Stimulated activated CD4-positive, alpha-beta T cell treated with anti-CD3 and anti-CD28 coated beads, Interleukin-12 subunit alpha, Interleukin-12 subunit beta, amount 100 ng/mL, for 4 hours (primary cell): Measurements from ENCODE around the gene CHST11.
"Not testable (repeated sequence)": the region's sequence is repeated elsewhere in the genome, so short reads cannot be mapped to it uniquely, and the experiment has no call there.

Experiments used
- DNase-seq: peaks from one replicate; pipeline ENCODE4 v3.0.0-alpha.2; 2020

The CHST11 gene

GRCh38 chr12:104568487-104568868 is 111.7 kb downstream of the CHST11 start:
- no peak for DNase-seq

- no peak for DNase-seq
Measured at GRCh38 chr12:104568935-104569334, 112.2 kb downstream of the CHST11 start.

GRCh38 chr12:104569346-104570173 is 112.8 kb downstream of the CHST11 start:
- no peak for DNase-seq

GRCh38 chr12:104570174-104570907 is 113.6 kb downstream of the CHST11 start:
- DNase-seq = no peak

GRCh38 chr12:104571328-104571727 is 114.6 kb downstream of the CHST11 start:
- no peak for DNase-seq

GRCh38 chr12:104574353-104574752 is 117.6 kb downstream of the CHST11 start:
- not testable (repeated sequence) for DNase-seq

- not testable (repeated sequence) for DNase-seq
Measured at GRCh38 chr12:104574758-104575157, 118.0 kb downstream of the CHST11 start.

- no peak for DNase-seq
Measured at GRCh38 chr12:104575442-104576186, 118.9 kb downstream of the CHST11 start.

- no peak for DNase-seq
Measured at GRCh38 chr12:104576187-104576778, 119.5 kb downstream of the CHST11 start.

GRCh38 chr12:104576980-104577580 is 120.3 kb downstream of the CHST11 start:
- no peak for DNase-seq

- no peak for DNase-seq
Measured at GRCh38 chr12:104577581-104577981, 120.8 kb downstream of the CHST11 start.

- DNase-seq = no peak
Measured at GRCh38 chr12:104578453-104578852, 121.7 kb downstream of the CHST11 start.

- DNase-seq = no peak
Measured at GRCh38 chr12:104579718-104580495, 123.2 kb downstream of the CHST11 start.

GRCh38 chr12:104581005-104581570 is 124.3 kb downstream of the CHST11 start:
- no peak for DNase-seq

GRCh38 chr12:104582739-104583138 is 126.0 kb downstream of the CHST11 start:
- no peak for DNase-seq

- DNase-seq = no peak
Measured at GRCh38 chr12:104583301-104583700, 126.6 kb downstream of the CHST11 start.

- DNase-seq = no peak
Measured at GRCh38 chr12:104585448-104586055, 128.8 kb downstream of the CHST11 start.

GRCh38 chr12:104586351-104586919 is 129.7 kb downstream of the CHST11 start:
- DNase-seq = no peak

- no peak for DNase-seq
Measured at GRCh38 chr12:104588047-104588920, 131.5 kb downstream of the CHST11 start.
